ENCODE measurements around the gene ITPRID2.

DNA sequence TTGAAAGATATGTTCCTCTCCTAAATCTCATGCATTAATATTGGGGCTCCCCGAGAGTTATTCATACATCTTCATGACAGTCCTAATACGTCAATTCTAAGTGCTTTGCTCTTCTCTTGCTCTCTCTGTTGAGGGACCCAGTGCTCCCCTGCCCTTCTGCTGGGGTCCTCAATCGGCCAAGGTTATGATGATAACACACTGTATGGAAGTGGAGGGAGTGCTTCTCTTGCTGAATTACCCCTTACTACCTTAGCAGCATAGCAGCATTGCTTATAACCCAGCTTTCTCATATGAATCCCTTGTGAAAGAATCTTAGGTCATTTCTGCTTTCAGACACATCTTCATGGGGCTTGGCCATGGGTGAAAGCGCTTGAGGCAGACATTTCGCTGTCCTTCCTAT is 43.2 kb downstream of the ITPRID2 start:
- no peak for TF ChIP-seq POLR2A (IDR thresholded peaks at IDR 0.05)
- no peak for TF ChIP-seq CTCF (IDR thresholded peaks at IDR 0.05)
